GM19025 (cell line): Measurements from ENCODE around the gene DPP6.
"Not testable (repeated sequence)": the region's sequence is repeated elsewhere in the genome, so short reads cannot be mapped to it uniquely, and the experiment has no call there.

Source experiments
- ATAC-seq: cut with Tn5 transposase; IDR thresholded peaks from one replicate; pipeline ENCODE4 v1.9.1; 2021; ENCODE audit warnings: mild to moderate bottlenecking, low read depth, moderate library complexity; ENCODE audit not compliant: unreplicated experiment

Gene DPP6

DNA sequence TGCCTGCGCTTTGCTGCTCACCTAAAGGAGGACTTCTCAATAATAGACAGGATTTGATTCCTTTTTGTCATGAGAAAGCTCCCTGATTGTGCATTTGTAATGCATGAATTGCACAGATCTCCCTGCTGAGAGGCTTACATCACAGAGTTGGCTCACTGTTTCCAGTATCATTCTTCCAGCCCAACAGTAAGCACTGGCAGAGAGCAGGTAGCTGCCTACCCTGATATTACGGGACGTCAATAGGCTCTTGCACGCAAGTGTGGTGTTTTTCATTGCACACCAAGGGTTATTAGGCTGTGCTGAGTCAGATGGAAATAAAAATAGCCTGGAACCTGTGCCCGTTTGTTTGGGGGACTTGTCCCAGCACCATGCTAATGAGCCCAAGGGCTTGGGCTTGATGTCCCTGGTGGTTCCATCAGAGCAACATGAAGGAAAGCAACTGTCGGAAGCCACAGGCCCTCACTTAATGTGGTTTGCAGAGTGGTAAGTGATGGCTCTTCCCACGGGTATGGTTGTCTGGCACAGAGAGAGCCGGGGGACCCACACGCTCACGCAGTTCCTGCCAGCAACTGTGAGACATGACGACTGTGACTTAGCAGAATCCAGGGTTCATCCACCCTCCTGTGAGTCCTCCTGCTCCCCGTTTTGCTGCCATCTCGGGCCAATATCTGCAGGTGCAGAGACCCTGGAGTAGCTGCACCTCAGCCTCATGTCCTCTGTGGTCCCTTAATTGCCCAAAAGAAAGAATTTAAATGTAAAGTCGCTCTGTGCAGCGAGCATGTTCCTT lies 20.4 kb downstream of the DPP6 start:
- ATAC-seq, result not testable (repeated sequence)

GRCh38 chr7:154078523-154078922 lies 26.3 kb downstream of the DPP6 start:
- ATAC-seq, result not testable (repeated sequence)

DNA sequence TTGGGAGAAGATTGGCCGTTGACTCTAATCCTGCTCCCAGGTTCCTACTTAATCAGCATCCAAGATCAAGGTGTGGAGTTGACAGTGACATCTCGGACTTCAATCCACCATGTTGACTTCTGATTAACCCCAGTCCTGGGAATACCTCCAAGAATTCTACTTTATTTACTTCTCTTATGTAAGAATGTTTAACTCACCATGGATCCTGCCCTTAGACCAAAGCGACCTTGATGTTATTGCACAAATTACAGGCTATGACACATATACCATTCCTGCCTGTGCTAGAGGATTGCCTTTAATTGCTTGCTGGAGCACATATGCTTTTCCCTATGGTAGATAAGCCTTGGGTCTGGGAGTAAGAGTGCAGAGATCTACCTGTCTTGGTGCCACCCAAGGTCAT lies 28.1 kb downstream of the DPP6 start:
- ATAC-seq, result not testable (repeated sequence)

GRCh38 chr7:154087037-154087725 lies 35.0 kb downstream of the DPP6 start:
- ATAC-seq, result not testable (repeated sequence)

GRCh38 chr7:154092093-154092492 lies 39.9 kb downstream of the DPP6 start:
- not testable (repeated sequence) for ATAC-seq

GRCh38 chr7:154095201-154095600 lies 43.0 kb downstream of the DPP6 start:
- not testable (repeated sequence) for ATAC-seq

DNA sequence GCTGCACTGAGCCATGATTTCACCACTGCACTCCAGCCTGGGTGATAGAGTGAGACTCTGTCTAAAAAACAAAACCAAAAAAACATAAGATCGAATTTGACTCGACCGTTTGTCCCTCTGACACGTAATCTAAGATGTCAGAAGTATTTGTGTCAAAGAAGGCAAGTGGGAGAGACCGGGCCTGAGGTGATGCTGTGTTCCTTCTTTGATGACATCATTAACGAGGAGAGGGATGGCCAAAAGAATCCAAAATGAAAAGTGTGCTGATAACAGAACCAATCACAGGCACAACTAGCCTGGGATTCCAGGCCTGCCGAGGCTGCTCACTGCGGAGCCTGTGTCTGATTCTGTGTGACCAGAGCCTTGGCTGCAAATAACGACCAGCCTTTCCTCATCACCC lies 52.9 kb downstream of the DPP6 start:
- ATAC-seq, result not testable (repeated sequence)

DNA sequence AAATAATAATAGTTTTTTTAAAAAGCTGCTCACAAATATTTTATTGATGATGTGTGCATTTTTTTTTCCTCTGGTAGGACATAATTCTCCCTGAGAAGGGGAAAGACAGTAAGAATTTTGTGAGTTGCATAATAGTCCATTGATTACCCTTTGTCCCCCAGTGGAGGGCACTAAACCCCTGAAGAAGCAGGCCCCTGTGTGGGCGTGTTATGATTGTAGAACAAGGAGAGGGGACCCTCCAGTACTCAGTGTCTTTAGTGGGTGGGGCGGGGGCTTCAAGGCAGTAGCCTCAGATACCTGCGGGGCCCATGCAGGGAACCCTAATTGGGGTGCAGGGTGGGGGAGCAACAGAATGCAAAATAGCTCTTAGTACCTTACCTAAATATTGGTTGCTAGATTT lies 57.4 kb downstream of the DPP6 start:
- not testable (repeated sequence) for ATAC-seq

DNA sequence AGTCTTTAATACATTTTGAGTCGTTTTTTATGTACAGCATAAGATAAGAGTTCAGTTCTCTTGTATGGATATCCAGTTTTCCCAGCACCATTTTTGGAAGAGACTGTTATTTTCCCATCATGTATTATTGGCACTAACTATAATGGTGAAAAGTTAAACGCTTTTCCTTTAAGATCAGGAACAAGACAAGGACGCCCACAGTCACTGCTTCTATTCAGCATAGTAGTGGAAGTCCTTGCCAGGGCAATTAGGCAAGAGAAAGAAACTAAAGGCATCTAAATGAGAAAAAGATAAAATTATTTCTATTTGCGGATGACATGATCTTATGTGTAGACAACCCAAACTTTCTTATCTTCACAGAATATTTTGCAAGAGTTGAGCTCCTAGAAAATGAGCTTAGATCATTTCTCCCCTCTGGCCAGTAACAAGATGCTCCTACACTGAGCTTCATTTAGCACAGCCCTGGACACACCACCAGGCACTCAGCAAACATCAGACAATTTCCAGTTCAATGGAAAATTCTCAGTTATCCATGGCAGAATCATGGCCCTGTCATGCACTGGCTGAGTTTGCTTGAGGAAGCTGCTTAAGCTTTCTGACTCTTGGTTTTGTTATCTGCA lies 61.6 kb downstream of the DPP6 start:
- ATAC-seq, result not testable (repeated sequence)

DNA sequence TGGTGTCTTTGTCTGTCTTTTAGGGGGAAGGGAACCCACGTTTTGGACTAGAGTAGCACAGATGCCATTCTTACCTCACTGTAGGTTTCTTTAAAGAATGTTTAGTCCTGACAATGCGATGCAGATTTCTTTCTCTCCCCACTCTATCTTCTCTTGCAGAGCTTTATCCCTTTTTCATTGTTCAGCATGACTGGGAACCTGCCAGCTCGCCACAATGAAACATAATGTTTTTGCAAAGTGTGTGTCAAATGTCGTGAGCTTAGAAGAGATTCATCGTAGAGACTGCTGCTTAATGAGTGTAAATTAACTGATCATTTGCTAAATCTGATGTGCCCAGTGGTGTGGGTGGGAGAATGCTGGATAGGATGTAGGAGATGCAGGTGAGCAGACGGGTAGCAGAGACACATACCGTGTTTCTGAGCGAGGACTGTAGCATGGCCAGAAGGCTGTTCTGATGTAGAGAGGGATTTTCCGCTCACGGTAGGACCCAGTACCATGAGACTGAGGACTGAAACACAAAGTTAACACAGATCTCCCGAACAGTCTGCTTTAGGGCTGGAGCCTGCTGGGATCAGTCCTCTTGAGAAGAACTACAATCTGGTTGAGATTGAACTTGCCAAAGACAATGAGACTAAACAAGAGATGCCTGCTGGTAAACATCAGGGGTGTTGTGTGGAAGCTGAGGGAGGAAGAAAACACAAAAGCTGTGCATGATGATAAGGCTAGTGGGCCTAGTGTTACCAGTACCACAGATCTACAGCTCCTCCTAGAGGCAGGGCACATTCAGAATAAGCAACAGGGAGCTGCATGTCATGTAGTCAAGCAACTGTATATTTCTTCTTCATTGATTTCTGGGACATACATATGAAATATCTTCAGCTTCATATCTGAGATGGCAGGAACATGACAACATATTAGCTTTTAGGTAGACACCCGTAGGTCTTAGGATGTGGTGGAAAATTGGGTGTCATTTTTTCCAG lies 65.5 kb downstream of the DPP6 start:
- ATAC-seq, result not testable (repeated sequence)

GRCh38 chr7:154120825-154121224 lies 68.6 kb downstream of the DPP6 start:
- not testable (repeated sequence) for ATAC-seq

DNA sequence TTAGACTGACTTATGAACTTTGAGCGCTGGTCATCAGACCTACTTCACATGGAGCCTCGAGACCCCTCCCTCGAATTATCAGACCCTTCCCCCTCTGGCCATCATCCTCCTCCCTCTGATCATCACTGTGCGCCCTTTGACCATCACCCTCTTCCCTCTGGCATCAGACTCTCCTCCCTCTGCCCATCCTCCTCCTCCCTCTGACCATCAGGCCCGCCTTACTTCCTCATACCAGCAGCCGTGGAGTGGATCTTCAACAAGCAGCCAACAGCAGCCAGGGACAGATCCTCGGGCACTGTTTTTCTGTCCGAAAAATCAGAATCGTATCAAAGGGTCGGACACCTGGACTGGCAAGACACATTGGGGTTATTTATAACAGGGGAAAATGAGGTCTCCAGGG lies 70.5 kb downstream of the DPP6 start:
- not testable (repeated sequence) for ATAC-seq

GRCh38 chr7:154123397-154123796 lies 71.2 kb downstream of the DPP6 start:
- ATAC-seq, result not testable (repeated sequence)

DNA sequence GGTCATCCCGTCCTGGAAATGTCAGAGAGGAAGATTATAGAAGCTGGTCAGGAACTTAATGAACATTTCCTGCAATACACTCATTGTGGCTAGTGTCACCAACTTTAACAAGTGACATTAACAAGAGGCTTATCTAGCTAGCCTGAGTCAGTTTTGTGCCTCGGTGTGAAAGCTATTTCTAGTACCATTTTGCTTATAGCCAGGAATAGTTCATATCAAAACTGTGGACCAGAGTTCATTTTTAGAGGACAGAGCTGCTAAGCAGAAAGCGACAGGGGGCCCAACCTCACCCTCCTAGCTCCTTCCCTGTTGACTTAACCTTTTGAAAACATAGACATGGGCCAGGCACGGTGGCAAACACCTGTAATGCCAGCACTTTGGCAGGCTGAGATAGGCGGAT lies 76.9 kb downstream of the DPP6 start:
- ATAC-seq, result not testable (repeated sequence)

DNA sequence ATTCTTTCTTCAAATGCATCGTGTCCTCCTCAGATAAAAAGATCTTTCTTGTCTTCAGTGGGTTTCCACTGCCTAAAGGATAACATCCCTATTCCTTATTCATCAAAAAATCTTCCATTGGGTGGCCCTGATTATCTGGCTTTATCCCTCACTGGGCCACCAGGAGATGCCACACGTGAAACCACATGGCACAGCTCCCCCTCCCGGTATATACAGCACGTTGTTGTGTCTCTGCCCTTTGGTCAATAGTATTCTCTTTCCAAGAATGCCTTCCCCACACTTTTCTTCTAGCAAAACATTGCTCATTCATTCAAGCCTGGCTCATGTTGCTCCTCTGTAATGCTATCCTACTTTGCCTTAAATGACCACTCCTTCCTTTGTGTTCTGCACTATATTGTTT lies 80.4 kb downstream of the DPP6 start:
- not testable (repeated sequence) for ATAC-seq

- ATAC-seq, result not testable (repeated sequence)
These were observed 81.6 kb downstream of the DPP6 start for GRCh38 chr7:154133703-154134277.

GRCh38 chr7:154134698-154135097 lies 82.5 kb downstream of the DPP6 start:
- not testable (repeated sequence) for ATAC-seq

DNA sequence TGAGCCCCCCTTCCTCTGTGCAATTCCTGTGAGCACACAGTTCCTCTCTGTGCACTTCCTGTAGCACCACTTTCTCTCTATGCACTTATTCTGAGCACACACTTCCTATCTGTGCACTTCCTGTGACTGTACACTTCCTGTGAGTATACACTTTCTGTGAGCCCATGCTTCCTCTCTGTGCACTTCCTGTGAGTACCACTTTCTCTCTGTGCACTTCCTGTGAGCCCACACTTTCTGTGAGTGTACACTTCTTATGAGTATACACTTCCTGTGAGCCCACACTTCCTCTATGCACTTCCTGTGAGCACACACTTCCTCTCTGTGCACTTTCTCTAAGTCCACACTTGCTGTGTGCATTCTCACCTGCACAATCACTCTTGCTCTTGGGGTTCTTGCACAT lies 83.4 kb downstream of the DPP6 start:
- ATAC-seq, result not testable (repeated sequence)

DNA sequence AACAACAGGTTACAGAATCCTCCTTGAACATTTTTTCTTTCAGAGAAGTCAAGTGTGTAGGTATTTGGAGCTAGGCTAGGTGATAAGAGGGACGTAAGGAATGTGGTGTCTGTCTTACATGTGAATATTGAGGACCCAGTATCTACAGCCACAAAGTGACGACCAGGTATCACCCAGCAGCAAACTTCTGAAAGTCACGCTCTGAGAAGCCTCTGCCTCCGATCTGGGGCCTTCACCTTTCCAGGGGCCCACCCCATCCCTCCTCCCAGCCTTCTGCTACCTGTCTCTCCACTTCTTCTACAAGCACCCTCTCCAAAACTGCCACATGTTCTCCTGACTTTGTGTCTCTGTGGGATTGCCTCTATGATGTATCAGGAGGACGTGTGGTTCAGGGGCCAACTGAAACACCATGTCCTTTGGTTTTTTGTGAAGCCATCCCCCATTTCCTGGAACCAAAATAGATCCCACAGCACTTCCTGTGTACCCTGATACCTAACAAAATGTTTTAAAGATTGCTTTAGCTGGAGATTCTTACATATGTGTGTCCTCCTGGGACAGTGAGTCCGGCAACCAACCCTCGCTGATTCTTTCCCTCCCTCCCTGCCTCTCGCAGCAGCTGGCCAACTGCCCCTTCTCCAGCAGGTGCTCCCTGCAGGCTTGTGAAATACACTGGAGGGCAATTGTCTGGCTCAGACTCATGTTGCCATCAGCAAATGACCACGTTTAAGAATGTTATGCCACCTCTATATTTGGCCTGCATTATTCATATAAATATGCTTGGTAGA lies 93.9 kb downstream of the DPP6 start:
- ATAC-seq, result not testable (repeated sequence)
